ENCODE data around the gene CYP46A1.

DNA sequence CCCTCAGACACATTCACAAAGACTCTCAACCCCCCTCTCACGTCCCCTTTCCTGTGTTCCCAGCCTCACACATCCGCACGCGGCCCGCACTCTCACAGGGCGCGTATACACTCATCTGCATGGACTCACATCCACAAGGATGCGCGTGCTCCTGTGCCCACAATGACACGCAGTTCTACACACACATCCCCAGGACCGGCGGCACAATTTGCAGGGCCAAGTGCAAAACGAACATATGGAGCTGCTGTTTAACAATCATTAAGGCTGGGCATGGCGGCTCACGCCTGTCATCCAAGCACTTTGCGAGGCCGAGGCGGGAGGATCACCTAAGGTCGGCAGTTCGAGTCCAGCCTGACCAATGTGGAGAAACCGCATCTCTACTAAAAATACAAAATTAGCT is 72.7 kb downstream of the CYP46A1 start:
- TF ChIP-seq, protein P1, sequence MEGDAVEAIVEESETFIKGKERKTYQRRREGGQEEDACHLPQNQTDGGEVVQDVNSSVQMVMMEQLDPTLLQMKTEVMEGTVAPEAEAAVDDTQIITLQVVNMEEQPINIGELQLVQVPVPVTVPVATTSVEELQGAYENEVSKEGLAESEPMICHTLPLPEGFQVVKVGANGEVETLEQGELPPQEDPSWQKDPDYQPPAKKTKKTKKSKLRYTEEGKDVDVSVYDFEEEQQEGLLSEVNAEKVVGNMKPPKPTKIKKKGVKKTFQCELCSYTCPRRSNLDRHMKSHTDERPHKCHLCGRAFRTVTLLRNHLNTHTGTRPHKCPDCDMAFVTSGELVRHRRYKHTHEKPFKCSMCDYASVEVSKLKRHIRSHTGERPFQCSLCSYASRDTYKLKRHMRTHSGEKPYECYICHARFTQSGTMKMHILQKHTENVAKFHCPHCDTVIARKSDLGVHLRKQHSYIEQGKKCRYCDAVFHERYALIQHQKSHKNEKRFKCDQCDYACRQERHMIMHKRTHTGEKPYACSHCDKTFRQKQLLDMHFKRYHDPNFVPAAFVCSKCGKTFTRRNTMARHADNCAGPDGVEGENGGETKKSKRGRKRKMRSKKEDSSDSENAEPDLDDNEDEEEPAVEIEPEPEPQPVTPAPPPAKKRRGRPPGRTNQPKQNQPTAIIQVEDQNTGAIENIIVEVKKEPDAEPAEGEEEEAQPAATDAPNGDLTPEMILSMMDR (IDR thresholded peaks at IDR 0.05): no peak
- TF ChIP-seq POLR2A (IDR thresholded peaks at IDR 0.05): no peak
